Measurements from ENCODE around the gene CALM1. TPM values are rescaled to one million over a fixed set of nuclear protein-coding genes. Genes with fewer than 3 reads are reported as not detected.

CALM1 gene
- total and polyA plus RNA-seq, 10 of the 15 experiments (the other 5 are each of a cell fraction or from before 2014, with no cell fraction given): 110 to 729 (median 261) TPM

- RAD21 ChIA-PET (ENCODE audit: unreplicated experiment): interaction anchor here (0.5 kb wide), 1 partner anchor 134 kb away, joined by 4 read pairs; no protein-coding TSS in a partner anchor
- CTCF ChIA-PET: no interaction called here
- ATAC-seq: no peak
These were observed 24.3 kb downstream of the CALM1 start for GRCh38 chr14:90421001-90421631.

GRCh38 chr14:90421632-90422020 is 24.8 kb downstream of the CALM1 start:
- Histone ChIP-seq H3K4me2 (ENCODE audit: control insufficient read depth, insufficient read depth) (no peak overlapping the region), H3K9ac (ENCODE audit: control insufficient read depth, insufficient read depth, low read length) (no peak overlapping the region), H3K4me1 (ENCODE audit: control insufficient read depth, insufficient read depth, low read length) (no peaks in the 10 kb centered on the region), H3K27ac (ENCODE audit: control insufficient read depth, insufficient read depth) (no peak overlapping the region), H3K36me3 (ENCODE audit: control insufficient read depth in 2 of 2, insufficient read depth in 2 of 2, low read length in 1 of 2) (no peaks in the 10 kb centered on the region), H3K27me3 (replicated peaks in 1 of 2; ENCODE audit: control insufficient read depth in 2 of 2, insufficient read depth in 2 of 2, low read length in 1 of 2) (no peaks in the 10 kb centered on the region), H3K79me2 (ENCODE audit: control insufficient read depth, insufficient read depth, low read length) (no peaks in the 10 kb centered on the region), H3K4me3 (no peak overlapping the region), H4K20me1 (ENCODE audit: control insufficient read depth, insufficient read depth) (no peaks in the 10 kb centered on the region), H2AFZ (ENCODE audit: control insufficient read depth, low read depth, low read length) (no peak overlapping the region), H3K9me3 (replicated peaks; ENCODE audit: control insufficient read depth, insufficient read depth, low read length) (no peaks in the 10 kb centered on the region)
- RAD21 ChIA-PET (ENCODE audit: unreplicated experiment): no interaction called here
- SMC1A ChIA-PET (ENCODE audit: uncharacterized antibody, unreplicated experiment): no interaction called here
- no TSS peak for BruUV-seq (replicated peaks)
- in situ Hi-C loops (cut with MboI) (no loop called here), intact Hi-C loops (cut with micrococcal nuclease; ENCODE audit: unreplicated experiment) (loop anchor here (10.0 kb wide), 1 partner anchor 183 kb away; no protein-coding TSS in a partner anchor)
- POLR2A ChIA-PET: no interaction called here
- WGBS (ENCODE audit: insufficient coverage, insufficient replicate concordance, low lambda C conversion rate, missing lambda C conversion rate): 56% methylated on average over 3 of the region's 3 CpGs
- CTCF ChIA-PET: no interaction called here
- DNase-seq (ENCODE audit: low read depth, low spot score) (no peak), ATAC-seq (no peak), FAIRE-seq (no peak)
- no peak for TF ChIP-seq KAT2A (conservative IDR thresholded peaks at IDR 0.05; ENCODE audit: control insufficient read depth, low read depth, low read length)

More at GRCh38 chr14:90421001-90421631, 24.3 kb downstream of the CALM1 start:
- Histone ChIP-seq H3K4me3 (no peak overlapping the region), H3K4me2 (ENCODE audit: control insufficient read depth, insufficient read depth) (no peak overlapping the region), H3K9me3 (replicated peaks; ENCODE audit: control insufficient read depth, insufficient read depth, low read length) (no peaks in the 10 kb centered on the region), H3K27me3 (replicated peaks in 1 of 2; ENCODE audit: control insufficient read depth in 2 of 2, insufficient read depth in 2 of 2, low read length in 1 of 2) (no peaks in the 10 kb centered on the region), H2AFZ (ENCODE audit: control insufficient read depth, low read depth, low read length) (no peak overlapping the region), H3K27ac (ENCODE audit: control insufficient read depth, insufficient read depth) (no peak overlapping the region), H4K20me1 (ENCODE audit: control insufficient read depth, insufficient read depth) (no peaks in the 10 kb centered on the region), H3K9ac (ENCODE audit: control insufficient read depth, insufficient read depth, low read length) (no peak overlapping the region), H3K36me3 (ENCODE audit: control insufficient read depth in 2 of 2, insufficient read depth in 2 of 2, low read length in 1 of 2) (no peaks in the 10 kb centered on the region), H3K4me1 (ENCODE audit: control insufficient read depth, insufficient read depth, low read length) (no peaks in the 10 kb centered on the region), H3K79me2 (ENCODE audit: control insufficient read depth, insufficient read depth, low read length) (no peaks in the 10 kb centered on the region)
- intact Hi-C loops (cut with micrococcal nuclease; ENCODE audit: unreplicated experiment): loop anchor here (10.0 kb wide), 1 partner anchor 184 kb away; no protein-coding TSS in a partner anchor
- in situ Hi-C loops (cut with MboI): no loop called here
- no peak for DNase-seq (ENCODE audit: low read depth, low spot score)
- TF ChIP-seq NR2C2 (IDR thresholded peaks at IDR 0.05; ENCODE audit: borderline replicate concordance, control insufficient read depth, insufficient read length, low read depth) (no peak), NFXL1 (IDR thresholded peaks at IDR 0.05; ENCODE audit: borderline replicate concordance) (no peak), PAX8 (IDR thresholded peaks at IDR 0.05) (no peak), TCF7 (IDR thresholded peaks at IDR 0.05; ENCODE audit: borderline replicate concordance) (no peak), RAD51 (IDR thresholded peaks at IDR 0.05) (no peak), SIN3A (IDR thresholded peaks at IDR 0.05; ENCODE audit: low read depth, low read length) (no peak), IKZF2 (IDR thresholded peaks at IDR 0.05) (no peak)
- SMC1A ChIA-PET (ENCODE audit: uncharacterized antibody, unreplicated experiment): no interaction called here
- no peak for FAIRE-seq
- POLR2A ChIA-PET: no interaction called here
- 30% methylated on average over 7 of the region's 7 CpGs for WGBS (ENCODE audit: insufficient coverage, insufficient replicate concordance, low lambda C conversion rate, missing lambda C conversion rate)
- BruUV-seq (replicated peaks): no TSS peak

Measured in GM12878 (cell line).